OCI-LY1 (cell line): Measurements from ENCODE around the gene NIM1K.

ENCODE experiments used
- H2AFZ ChIP-seq: fragments of 200-600 bp; sonication (generic), shearing (Covaris generic); 2 replicates; pipeline ENCODE4 v1.6.0; 2014; ENCODE audit warnings: antibody characterized with exemption, mild to moderate bottlenecking, low read length
- H3F3A ChIP-seq: fragments of 200-600 bp; sonication (generic), shearing (Covaris generic); 2 replicates; pipeline ENCODE4 v1.6.0; 2014; ENCODE audit warnings: mild to moderate bottlenecking, antibody characterized with exemption, low read length, moderate library complexity; ENCODE audit not compliant: insufficient read depth
- H3K27ac ChIP-seq: fragments of 200-600 bp; sonication (generic); 2 replicates; pipeline ENCODE4 v1.5.1; 2014; ENCODE audit warnings: low read length, mixed run types, mild to moderate bottlenecking, low read depth; ENCODE audit not compliant: poor library complexity, severe bottlenecking
- H3K27me3 ChIP-seq: fragments of 200-600 bp; sonication (generic); 2 replicates; pipeline ENCODE4 v1.6.0; 2014; ENCODE audit warnings: antibody characterized with exemption, mild to moderate bottlenecking, low read length, moderate library complexity; ENCODE audit not compliant: insufficient read depth
- H3K36me3 ChIP-seq: fragments of 200-600 bp; sonication (generic); 2 replicates; pipeline ENCODE4 v1.6.1; 2014; ENCODE audit warnings: mild to moderate bottlenecking, antibody characterized with exemption, low read length, moderate library complexity, mixed read lengths; ENCODE audit not compliant: insufficient read depth
- H3K4me1 ChIP-seq: fragments of 200-600 bp; sonication (generic); 2 replicates; pipeline ENCODE4 v1.5.1; 2014; ENCODE audit warnings: mild to moderate bottlenecking, low read length, moderate library complexity; ENCODE audit not compliant: insufficient read depth, severe bottlenecking
- H3K4me2 ChIP-seq: fragments of 200-600 bp; sonication (generic), shearing (Covaris generic); 2 replicates; pipeline ENCODE4 v1.6.1; 2014; ENCODE audit warnings: low read length
- H3K4me3 ChIP-seq: fragments of 200-600 bp; sonication (generic); 2 replicates; pipeline ENCODE4 v1.5.1; 2014; ENCODE audit warnings: low read length, low read depth, mild to moderate bottlenecking, mixed read lengths; ENCODE audit not compliant: poor library complexity, severe bottlenecking
- H3K79me2 ChIP-seq: fragments of 200-600 bp; shearing (Covaris generic); 2 replicates; pipeline ENCODE4 v1.6.1; 2016; ENCODE audit warnings: mixed run types, low read length, mixed read lengths; ENCODE audit not compliant: insufficient read depth
- H3K9ac ChIP-seq: fragments of 200-600 bp; sonication (generic), shearing (Covaris generic); 2 replicates; pipeline ENCODE4 v1.6.1; 2014; ENCODE audit warnings: mild to moderate bottlenecking, low read length, mixed read lengths
- H3K9me2 ChIP-seq: fragments of 200-600 bp; sonication (generic), shearing (Covaris generic); 2 replicates; pipeline ENCODE4 v1.6.1; 2014; ENCODE audit warnings: low read depth, mild to moderate bottlenecking, low read length, mixed read lengths
- H3K9me3 ChIP-seq: fragments of 200-600 bp; shearing (Covaris generic); 2 replicates; pipeline ENCODE4 v1.6.1; 2014; ENCODE audit warnings: low read length, mixed read lengths
- H4K20me1 ChIP-seq: fragments of 200-600 bp; sonication (generic), shearing (Covaris generic); 2 replicates; pipeline ENCODE4 v1.6.0; 2016; ENCODE audit warnings: mild to moderate bottlenecking, low read length; ENCODE audit not compliant: insufficient read depth
- CTCF ChIP-seq: fragments of 200-600 bp; sonication (generic), shearing (Covaris generic); IDR thresholded peaks from 2 replicates; pipeline ENCODE4 v1.5.1; 2017; ENCODE audit warnings: mild to moderate bottlenecking, antibody characterized with exemption, low read length, moderate library complexity, mixed read lengths
- EZH2 ChIP-seq: fragments of 200-600 bp; sonication (generic), shearing (Covaris generic); IDR thresholded peaks from 2 replicates; pipeline ENCODE4 v1.8.0; 2017; ENCODE audit warnings: borderline replicate concordance, mixed run types, mild to moderate bottlenecking, antibody characterized with exemption, low read length, moderate library complexity, mixed read lengths

Gene NIM1K

GRCh38 chr5:43302481-43302880 lies 110.5 kb downstream of the NIM1K start:
- Histone ChIP-seq H3K79me2 (peaks cover 75% of the 10 kb centered on the region), H3K27me3 (no peaks in the 10 kb centered on the region), H3K36me3 (peaks cover 91% of the 10 kb centered on the region), H3K9me3 (no peaks in the 10 kb centered on the region), H3K4me1 (peaks cover 20% of the 10 kb centered on the region), H3K27ac (no peak overlapping the region), H3K9ac (no peak overlapping the region), H3K9me2 (no peaks in the 10 kb centered on the region), H4K20me1 (0 out of 2 replicates have a peak, but pooled peaks cover 8% of the 10 kb centered on the region), H3K4me3 (no peak overlapping the region), H2AFZ (no peak overlapping the region), H3K4me2 (no peak overlapping the region), H3F3A (no peaks in the 10 kb centered on the region)
- TF ChIP-seq CTCF = no peak
- TF ChIP-seq EZH2 = no peak

GRCh38 chr5:43303242-43303641 lies 111.2 kb downstream of the NIM1K start:
- Histone ChIP-seq H3K9me2 (no peaks in the 10 kb centered on the region), H2AFZ (no peak overlapping the region), H3K4me2 (no peak overlapping the region), H4K20me1 (0 out of 2 replicates have a peak, but pooled peaks cover 8% of the 10 kb centered on the region), H3F3A (no peaks in the 10 kb centered on the region), H3K4me1 (peaks cover 27% of the 10 kb centered on the region), H3K4me3 (no peak overlapping the region), H3K9me3 (no peaks in the 10 kb centered on the region), H3K27ac (no peak overlapping the region), H3K27me3 (no peaks in the 10 kb centered on the region), H3K9ac (no peak overlapping the region), H3K36me3 (peaks cover 91% of the 10 kb centered on the region), H3K79me2 (peaks cover 82% of the 10 kb centered on the region)
- TF ChIP-seq EZH2 (no peak), CTCF (no peak)

GRCh38 chr5:43304525-43304924 lies 112.5 kb downstream of the NIM1K start:
- no peaks in the 10 kb centered on the region for H3K9me2 ChIP-seq
- no peaks in the 10 kb centered on the region for H3F3A ChIP-seq
- TF ChIP-seq EZH2 (no peak), CTCF (no peak)
- H4K20me1 ChIP-seq = 0 out of 2 replicates have a peak, but pooled peaks cover 8% of the 10 kb centered on the region
- peaks cover 88% of the 10 kb centered on the region for H3K36me3 ChIP-seq
- H2AFZ ChIP-seq = no peak overlapping the region
- no peak overlapping the region for H3K4me2 ChIP-seq
- no peak overlapping the region for H3K27ac ChIP-seq
- H3K79me2 ChIP-seq = peaks cover 95% of the 10 kb centered on the region
- no peak overlapping the region for H3K4me3 ChIP-seq
- H3K4me1 ChIP-seq = peaks cover 40% of the 10 kb centered on the region
- H3K9me3 ChIP-seq = no peaks in the 10 kb centered on the region
- no peaks in the 10 kb centered on the region for H3K27me3 ChIP-seq
- no peak overlapping the region for H3K9ac ChIP-seq
